Lung (tissue), 12 donors: Measurements from ENCODE around the gene SLCO1B3. TPM values are rescaled to one million over a fixed set of nuclear protein-coding genes. Genes with fewer than 3 reads are reported as not detected.

Source experiments
- ATAC-seq: fragments of 200-7000 bp; cut with Tn5 transposase; one replicate; pipeline ENCODE4 v1.9.1; 2020; ENCODE audit warnings: moderate number of reproducible peaks; ENCODE audit not compliant: insufficient read depth, low FRiP score
- DNase-seq, 3 donors: peaks; one replicate each; pipeline ENCODE4 v3.0.0-alpha.2; 2013 to 2017
- H3K27ac ChIP-seq, 2 donors: one replicate each; pipeline ENCODE4 v1.5.1; 2013; ENCODE audit warnings: mild to moderate bottlenecking in 2 of 2, moderate library complexity in 2 of 2, control low read depth in 1 of 2, inconsistent platforms in 1 of 2, low read depth in 1 of 2, low read length in 1 of 2
- H3K27me3 ChIP-seq, 3 donors: one replicate each; pipeline ENCODE4 v1.5.1; 2013; ENCODE audit warnings: low read length in 2 of 3; ENCODE audit not compliant: control insufficient read depth in 3 of 3, insufficient read depth in 3 of 3
- H3K36me3 ChIP-seq, 4 donors: one replicate each; pipeline ENCODE4 v1.5.1; 2013; ENCODE audit warnings: low read length in 4 of 4, mild to moderate bottlenecking in 1 of 4, moderate library complexity in 1 of 4; ENCODE audit not compliant: control insufficient read depth in 4 of 4, insufficient read depth in 4 of 4
- H3K4me1 ChIP-seq, 5 donors: one replicate each; pipeline ENCODE4 v1.5.1; 2013; ENCODE audit warnings: low read length in 5 of 5, mild to moderate bottlenecking in 2 of 5, moderate library complexity in 1 of 5; ENCODE audit not compliant: control insufficient read depth in 5 of 5, insufficient read depth in 5 of 5
- H3K4me3 ChIP-seq: one replicate; pipeline ENCODE4 v1.5.1; 2013; ENCODE audit warnings: mild to moderate bottlenecking, control low read depth, moderate library complexity
- H3K9ac ChIP-seq, 2 donors: one replicate each; pipeline ENCODE4 v1.5.1; 2013; ENCODE audit warnings: low read length in 2 of 2, control low read depth in 1 of 2; ENCODE audit not compliant: insufficient read depth in 1 of 2
- H3K9me3 ChIP-seq, 4 donors: one replicate each; pipeline ENCODE4 v1.5.1; 2013; ENCODE audit warnings: low read length in 3 of 4, mild to moderate bottlenecking in 1 of 4, moderate library complexity in 1 of 4; ENCODE audit not compliant: control insufficient read depth in 4 of 4, insufficient read depth in 3 of 4
- WGBS, 2 donors: extraction: QIAGEN DNeasy Blood & Tissue Kit; methylation state at CpG; one replicate each; pipeline ENCODE4 v1.1.7; 2013; 5-methylcytosine and 5-hydroxymethylcytosine counted together
- polyA plus RNA-seq, 2 donors: library from polyadenylated mRNA; stranded (reverse); fragments of 200-250 nt; gene quantifications; one replicate each; pipeline ENCODE4 v1.2.1, GENCODE V29; 2013
- total RNA-seq, 2 donors: library from RNA; depleted of rRNA in 1 of 2; stranded (reverse); fragments of >200 nt in 1 of 2; gene quantifications; one replicate each; pipeline ENCODE4 v1.2.1, GENCODE V29; 2014 to 2021
- TF ChIP-seq, protein P1 (sequence below): IDR thresholded peaks from 2 replicates; pipeline ENCODE4 v1.5.1; 2012; ENCODE audit warnings: mild to moderate bottlenecking; ENCODE audit errors: control extremely low read depth, extremely low read depth
- donor health status: control.
- donor health status: control.
- donor health status: Bipolar disorder and iron deficiency.
- donor health status: healthy.
- donor health status: DM: yes; HTN: yes; CAD: no.

The SLCO1B3 gene
- total and polyA plus RNA-seq, 4 donors: 0.02 to 0.12 (median 0.09) TPM; not detected in 1

GRCh38 chr12:20885552-20885951 is 75.0 kb downstream of the SLCO1B3 start:
- H3K4me3 ChIP-seq: no peak overlapping the region
- TF ChIP-seq, protein P1, sequence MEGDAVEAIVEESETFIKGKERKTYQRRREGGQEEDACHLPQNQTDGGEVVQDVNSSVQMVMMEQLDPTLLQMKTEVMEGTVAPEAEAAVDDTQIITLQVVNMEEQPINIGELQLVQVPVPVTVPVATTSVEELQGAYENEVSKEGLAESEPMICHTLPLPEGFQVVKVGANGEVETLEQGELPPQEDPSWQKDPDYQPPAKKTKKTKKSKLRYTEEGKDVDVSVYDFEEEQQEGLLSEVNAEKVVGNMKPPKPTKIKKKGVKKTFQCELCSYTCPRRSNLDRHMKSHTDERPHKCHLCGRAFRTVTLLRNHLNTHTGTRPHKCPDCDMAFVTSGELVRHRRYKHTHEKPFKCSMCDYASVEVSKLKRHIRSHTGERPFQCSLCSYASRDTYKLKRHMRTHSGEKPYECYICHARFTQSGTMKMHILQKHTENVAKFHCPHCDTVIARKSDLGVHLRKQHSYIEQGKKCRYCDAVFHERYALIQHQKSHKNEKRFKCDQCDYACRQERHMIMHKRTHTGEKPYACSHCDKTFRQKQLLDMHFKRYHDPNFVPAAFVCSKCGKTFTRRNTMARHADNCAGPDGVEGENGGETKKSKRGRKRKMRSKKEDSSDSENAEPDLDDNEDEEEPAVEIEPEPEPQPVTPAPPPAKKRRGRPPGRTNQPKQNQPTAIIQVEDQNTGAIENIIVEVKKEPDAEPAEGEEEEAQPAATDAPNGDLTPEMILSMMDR: no peak
- no peak for DNase-seq
- no peak overlapping the region for H3K27ac ChIP-seq
- no peaks in the 10 kb centered on the region for H3K27me3 ChIP-seq
- no peaks in the 10 kb centered on the region for H3K4me1 ChIP-seq
- no peak overlapping the region for H3K9ac ChIP-seq
- ATAC-seq: no peak
- no peaks in the 10 kb centered on the region for H3K9me3 ChIP-seq
- 72 to 79% methylated on average over 2 of the region's 2 CpGs for WGBS, 2 donors
- no peaks in the 10 kb centered on the region for H3K36me3 ChIP-seq

DNA sequence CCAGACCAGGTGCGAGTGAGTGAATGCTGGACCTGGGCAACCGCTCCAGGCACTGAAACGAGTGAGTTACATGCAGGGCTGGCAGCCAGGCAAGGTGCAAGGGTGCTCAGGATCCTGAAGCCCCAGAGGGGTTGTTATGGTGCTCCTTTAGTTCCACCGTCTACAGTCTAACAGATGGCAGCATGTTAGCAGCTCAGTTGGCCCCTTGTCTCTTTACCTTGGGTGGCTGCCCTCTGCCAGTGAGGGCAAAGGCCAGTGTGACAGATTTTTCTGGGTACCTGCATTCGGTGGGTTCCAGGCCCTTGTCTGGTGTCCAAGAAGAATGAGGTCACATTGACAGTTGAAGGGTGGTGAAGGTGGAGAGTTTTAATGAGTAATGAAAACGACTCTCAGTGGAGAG is 106.8 kb downstream of the SLCO1B3 start:
- Histone ChIP-seq H3K36me3 (no peaks in the 10 kb centered on the region), H3K9me3 (no peaks in the 10 kb centered on the region), H3K4me3 (no peak overlapping the region), H3K27ac (no peak overlapping the region), H3K4me1 (no peaks in the 10 kb centered on the region), H3K27me3 (no peaks in the 10 kb centered on the region), H3K9ac (no peak overlapping the region)
- TF ChIP-seq, protein P1: no peak
- 80 to 87% methylated on average over 6 of the region's 6 CpGs for WGBS, 2 donors
- ATAC-seq (no peak), DNase-seq (no peak)

GRCh38 chr12:20917819-20918218 is 107.3 kb downstream of the SLCO1B3 start:
- TF ChIP-seq, protein P1: no peak
- Histone ChIP-seq H3K27ac (no peak overlapping the region), H3K9me3 (no peaks in the 10 kb centered on the region), H3K9ac (no peak overlapping the region), H3K4me3 (no peak overlapping the region), H3K27me3 (no peaks in the 10 kb centered on the region), H3K4me1 (no peaks in the 10 kb centered on the region), H3K36me3 (no peaks in the 10 kb centered on the region)
- 94 to 96% methylated on average over 1 of the region's 1 CpG for WGBS, 2 donors
- ATAC-seq (no peak), DNase-seq (no peak)

- ATAC-seq: no peak
- TF ChIP-seq, protein P1: no peak
- no peak for DNase-seq
- Histone ChIP-seq H3K9me3 (no peaks in the 10 kb centered on the region), H3K36me3 (no peaks in the 10 kb centered on the region), H3K4me1 (no peaks in the 10 kb centered on the region), H3K9ac (no peak overlapping the region), H3K4me3 (no peak overlapping the region), H3K27me3 (no peaks in the 10 kb centered on the region), H3K27ac (no peak overlapping the region)
- WGBS, 2 donors: 76 to 81% methylated on average over 4 of the region's 4 CpGs
Observed at GRCh38 chr12:20931894-20932293, 121.4 kb downstream of the SLCO1B3 start.
